ENCODE data around the gene OGFRL1.

GRCh38 chr6:71245265-71246049, 43.2 kb upstream of the OGFRL1 start:
- no peak for TF ChIP-seq ESRRG (CRISPR knock-in tag; IDR thresholded peaks at IDR 0.05)
- TF ChIP-seq ZFP30 (CRISPR knock-in tag; IDR thresholded peaks at IDR 0.05), result no peak
- TF ChIP-seq PATZ1 (CRISPR knock-in tag; IDR thresholded peaks at IDR 0.05; ENCODE audit: borderline replicate concordance), result no peak
- no peak for TF ChIP-seq RARB (CRISPR knock-in tag; IDR thresholded peaks at IDR 0.05)
- TF ChIP-seq SNAI2 (CRISPR knock-in tag; IDR thresholded peaks at IDR 0.05), result no peak
- no peak for TF ChIP-seq ZNF70 (CRISPR knock-in tag; IDR thresholded peaks at IDR 0.05)
- TF ChIP-seq BACH2 (CRISPR knock-in tag; IDR thresholded peaks at IDR 0.05; ENCODE audit: borderline replicate concordance), result no peak
- no peak for TF ChIP-seq CREB5 (CRISPR knock-in tag; IDR thresholded peaks at IDR 0.05; ENCODE audit: low read depth)
- TF ChIP-seq CSDC2 (CRISPR knock-in tag; IDR thresholded peaks at IDR 0.05), result no peak
- TF ChIP-seq CSRNP3 (CRISPR knock-in tag; IDR thresholded peaks at IDR 0.05), result no peak
- no peak for TF ChIP-seq TSHZ2 (CRISPR knock-in tag; IDR thresholded peaks at IDR 0.05)
- TF ChIP-seq ISL1 (CRISPR knock-in tag; IDR thresholded peaks at IDR 0.05), result no peak
- no peak for TF ChIP-seq ARNTL (CRISPR knock-in tag; IDR thresholded peaks at IDR 0.05; ENCODE audit: borderline replicate concordance, low read depth)
- no peak for TF ChIP-seq GLIS3 (CRISPR knock-in tag; IDR thresholded peaks at IDR 0.05)

All from SK-N-SH treated with all-trans-retinoic acid at 6 μM for 48 hours (cell line).